Panc1 (cell line): ENCODE data around the gene PRR5L. TPM values are rescaled to one million over a fixed set of nuclear protein-coding genes. Genes with fewer than 3 reads are reported as not detected.

Source experiments
- ATAC-seq: fragments of 200-7000 bp; cut with Tn5 transposase; 2 replicates; pipeline ENCODE4 v1.9.1; 2020; ENCODE audit warnings: mild to moderate bottlenecking, moderate library complexity
- BruUV-seq: library from RNA; stranded (reverse); fragments of 400-500 nt; replicated peaks from 2 replicates; lab custom pipeline; 2021; lab: Mats Ljungman, UMichigan
- CTCF ChIA-PET: fragments of 300-600 bp; sonication (Branson Sonifier 250); formaldehyde crosslinking; loops from one replicate; lab custom pipeline; 2022; ENCODE audit warnings: antibody characterized with exemption; lab: Charles Lee
- POLR2A ChIA-PET: fragments of 300-600 bp; sonication (Branson Sonifier 250); formaldehyde crosslinking; loops from one replicate; lab custom pipeline; 2022; ENCODE audit warnings: antibody characterized with exemption; lab: Charles Lee
- DNase-seq: peaks from one replicate; pipeline ENCODE4 v3.0.0-alpha.2; 2010; ENCODE audit warnings: low read depth, low spot score
- H3K27ac ChIP-seq: 2 replicates; pipeline ENCODE4 v1.5.1; 2011; ENCODE audit warnings: mild to moderate bottlenecking, low read length, inconsistent platforms
- H3K27me3 ChIP-seq: fragments of 200-500 bp; sonication (Bioruptor generic); 2 replicates; pipeline ENCODE4 v1.6.0; 2014; ENCODE audit warnings: low read length, inconsistent platforms; ENCODE audit not compliant: control insufficient read depth, insufficient read depth
- H3K36me3 ChIP-seq: fragments of 200-500 bp; sonication (Bioruptor generic); 2 replicates; pipeline ENCODE4 v1.5.1; 2014; ENCODE audit warnings: inconsistent platforms, mild to moderate bottlenecking, low read length, moderate library complexity; ENCODE audit not compliant: control insufficient read depth, insufficient read depth
- H3K4me1 ChIP-seq: 2 replicates; pipeline ENCODE4 v1.5.1; 2011; ENCODE audit warnings: inconsistent platforms, mild to moderate bottlenecking, low read length, moderate library complexity; ENCODE audit not compliant: control insufficient read depth, insufficient read depth
- H3K4me3 ChIP-seq, 2 experiments: 2 replicates each; pipeline ENCODE4 v1.5.1; 2011 to 2012; ENCODE audit warnings: low read depth in 2 of 2, low read length in 2 of 2, mild to moderate bottlenecking in 2 of 2, inconsistent platforms in 1 of 2, moderate library complexity in 1 of 2
- H3K9me3 ChIP-seq: fragments of 200-500 bp; sonication (Bioruptor generic); 2 replicates; pipeline ENCODE4 v1.5.1; 2014; ENCODE audit warnings: low read depth, mild to moderate bottlenecking, inconsistent platforms, low read length, moderate library complexity; ENCODE audit not compliant: control insufficient read depth, insufficient read depth
- POLR2AphosphoS5 ChIP-seq: IDR thresholded peaks from 2 replicates; pipeline ENCODE4 v1.6.1; 2012; ENCODE audit warnings: mild to moderate bottlenecking, low read depth, low read length, moderate library complexity
- REST ChIP-seq, 2 experiments: IDR thresholded peaks; 2 replicates each; pipeline ENCODE4 v1.6.1; 2011 to 2012; ENCODE audit warnings: low read depth in 2 of 2, control low read depth in 1 of 2, low read length in 1 of 2, mild to moderate bottlenecking in 1 of 2, moderate library complexity in 1 of 2; ENCODE audit not compliant: insufficient read depth in 1 of 2
- SIN3A ChIP-seq: IDR thresholded peaks from 2 replicates; pipeline ENCODE4 v1.6.1; 2012; ENCODE audit warnings: low read depth, mild to moderate bottlenecking, low read length, moderate library complexity, borderline replicate concordance; ENCODE audit not compliant: insufficient read depth
- TCF7L2 ChIP-seq: IDR thresholded peaks from 2 replicates; pipeline ENCODE4 v1.6.1; 2011; ENCODE audit warnings: mild to moderate bottlenecking, low read depth, low read length, inconsistent platforms
- in situ Hi-C: cut with HindIII; loops from 2 replicates; pipeline ENCODE4 v1.10.0; 2016; ENCODE audit warnings: low sequenced_read_pairs, low pct_unique_long_range_greater_than_20kb
- intact Hi-C: fragments of 100-400 bp; cut with micrococcal nuclease; formaldehyde crosslinking; loops from one replicate; pipeline ENCODE4 v1.10.0; 2022; ENCODE audit not compliant: unreplicated experiment
- total RNA-seq: library from RNA; stranded (reverse); gene quantifications from one replicate; pipeline ENCODE4 v1.2.1, GENCODE V29; 2021; ENCODE audit not compliant: unreplicated experiment
- TF ChIP-seq, protein P1 (sequence below): fragments of 450-650 bp; IDR thresholded peaks from 2 replicates; pipeline ENCODE4 v1.5.1; 2017; ENCODE audit warnings: mild to moderate bottlenecking

PRR5L gene
- total RNA-seq, 1 experiment from 2014 or later: 0.36 TPM

DNA sequence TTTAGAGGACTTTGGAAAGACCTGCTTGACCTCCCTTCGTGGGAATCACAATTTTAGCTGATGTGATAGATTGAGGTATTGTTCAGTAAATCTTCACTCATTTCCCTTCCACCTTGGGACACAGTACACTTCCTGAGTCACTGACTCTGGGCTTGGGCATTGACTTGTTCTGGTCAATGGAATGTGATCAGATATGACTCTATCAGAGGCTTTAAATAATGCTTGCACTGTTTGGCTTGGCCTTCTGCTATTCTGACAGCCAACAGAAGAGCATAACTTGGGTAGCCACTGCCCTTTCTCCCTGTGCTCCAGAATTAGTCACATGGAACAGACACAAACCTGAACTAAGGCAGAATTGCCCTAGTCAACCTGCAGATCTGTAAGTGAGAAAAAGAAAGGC is 12.5 kb downstream of the PRR5L start:
- DNase-seq: no peak
- POLR2A ChIA-PET: no interaction called here
- intact Hi-C loops: no loop called here
- CTCF ChIA-PET: no interaction called here
- BruUV-seq: no TSS peak
- in situ Hi-C loops: no loop called here
- H3K27ac ChIP-seq: no peak overlapping the region
- no peaks in the 10 kb centered on the region for H3K4me1 ChIP-seq
- H3K36me3 ChIP-seq: no peaks in the 10 kb centered on the region
- ATAC-seq: no peak
- no peaks in the 10 kb centered on the region for H3K9me3 ChIP-seq
- no peak overlapping the region for H3K4me3 ChIP-seq
- no peak for TF ChIP-seq REST (IDR thresholded peaks at IDR 0.05; ENCODE audit: insufficient read depth in 1 of 2, low read depth in 2 of 2, low read length in 1 of 2)
- TF ChIP-seq, protein P1, sequence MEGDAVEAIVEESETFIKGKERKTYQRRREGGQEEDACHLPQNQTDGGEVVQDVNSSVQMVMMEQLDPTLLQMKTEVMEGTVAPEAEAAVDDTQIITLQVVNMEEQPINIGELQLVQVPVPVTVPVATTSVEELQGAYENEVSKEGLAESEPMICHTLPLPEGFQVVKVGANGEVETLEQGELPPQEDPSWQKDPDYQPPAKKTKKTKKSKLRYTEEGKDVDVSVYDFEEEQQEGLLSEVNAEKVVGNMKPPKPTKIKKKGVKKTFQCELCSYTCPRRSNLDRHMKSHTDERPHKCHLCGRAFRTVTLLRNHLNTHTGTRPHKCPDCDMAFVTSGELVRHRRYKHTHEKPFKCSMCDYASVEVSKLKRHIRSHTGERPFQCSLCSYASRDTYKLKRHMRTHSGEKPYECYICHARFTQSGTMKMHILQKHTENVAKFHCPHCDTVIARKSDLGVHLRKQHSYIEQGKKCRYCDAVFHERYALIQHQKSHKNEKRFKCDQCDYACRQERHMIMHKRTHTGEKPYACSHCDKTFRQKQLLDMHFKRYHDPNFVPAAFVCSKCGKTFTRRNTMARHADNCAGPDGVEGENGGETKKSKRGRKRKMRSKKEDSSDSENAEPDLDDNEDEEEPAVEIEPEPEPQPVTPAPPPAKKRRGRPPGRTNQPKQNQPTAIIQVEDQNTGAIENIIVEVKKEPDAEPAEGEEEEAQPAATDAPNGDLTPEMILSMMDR: no peak
- no peak for TF ChIP-seq POLR2AphosphoS5
- no peak for TF ChIP-seq SIN3A
- TF ChIP-seq TCF7L2: no peak
- peaks cover 7% of the 10 kb centered on the region; the same call in 1 of the 2 replicates for H3K27me3 ChIP-seq

- no peaks in the 10 kb centered on the region for H3K9me3 ChIP-seq
- DNase-seq: no peak
- H3K4me1 ChIP-seq: no peaks in the 10 kb centered on the region
- peaks cover 15% of the 10 kb centered on the region for H3K27me3 ChIP-seq
- H3K27ac ChIP-seq: no peak overlapping the region
- H3K4me3 ChIP-seq: no peak overlapping the region
- TF ChIP-seq, protein P1: no peak
- no peak for TF ChIP-seq REST (IDR thresholded peaks at IDR 0.05; ENCODE audit: insufficient read depth in 1 of 2, low read depth in 2 of 2, low read length in 1 of 2)
- TF ChIP-seq TCF7L2: no peak
- no peak for TF ChIP-seq SIN3A
- TF ChIP-seq POLR2AphosphoS5: no peak
- BruUV-seq: no TSS peak
- no peaks in the 10 kb centered on the region for H3K36me3 ChIP-seq
- POLR2A ChIA-PET: no interaction called here
- intact Hi-C loops: no loop called here
- no peak for ATAC-seq
- CTCF ChIA-PET: no interaction called here
- in situ Hi-C loops: no loop called here
These were observed 13.7 kb downstream of the PRR5L start for GRCh38 chr11:36309779-36310178.
